HG03457 (cell line): Measurements from ENCODE around the gene CPLX1.
"Not testable (repeated sequence)": the region's sequence is repeated elsewhere in the genome, so short reads cannot be mapped to it uniquely, and the experiment has no call there.

Experiments
- ATAC-seq: cut with Tn5 transposase; IDR thresholded peaks from one replicate; pipeline ENCODE4 v1.9.1; 2021; ENCODE audit warnings: moderate number of reproducible peaks; ENCODE audit not compliant: unreplicated experiment

CPLX1 gene

DNA sequence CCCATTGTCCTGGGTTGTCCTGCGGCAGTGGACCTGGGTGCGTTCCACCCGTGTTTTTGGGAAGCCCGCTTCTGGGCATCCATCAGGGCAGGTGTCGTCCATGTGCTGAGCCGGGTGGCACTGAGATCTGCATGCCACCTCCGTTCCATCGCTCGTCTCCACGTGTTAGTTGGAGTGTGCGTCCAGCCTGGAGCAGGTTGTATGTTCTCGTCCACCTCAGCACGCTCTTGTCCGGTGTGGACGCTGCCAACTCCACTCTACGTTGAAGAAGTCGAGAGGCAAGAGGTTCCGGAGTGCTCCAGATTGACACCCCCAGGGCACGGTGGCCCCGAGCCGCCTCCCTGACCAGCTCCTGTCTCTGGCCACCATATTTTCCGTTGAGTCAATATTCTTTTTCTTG lies 86.4 kb downstream of the CPLX1 start:
- no peak for ATAC-seq

DNA sequence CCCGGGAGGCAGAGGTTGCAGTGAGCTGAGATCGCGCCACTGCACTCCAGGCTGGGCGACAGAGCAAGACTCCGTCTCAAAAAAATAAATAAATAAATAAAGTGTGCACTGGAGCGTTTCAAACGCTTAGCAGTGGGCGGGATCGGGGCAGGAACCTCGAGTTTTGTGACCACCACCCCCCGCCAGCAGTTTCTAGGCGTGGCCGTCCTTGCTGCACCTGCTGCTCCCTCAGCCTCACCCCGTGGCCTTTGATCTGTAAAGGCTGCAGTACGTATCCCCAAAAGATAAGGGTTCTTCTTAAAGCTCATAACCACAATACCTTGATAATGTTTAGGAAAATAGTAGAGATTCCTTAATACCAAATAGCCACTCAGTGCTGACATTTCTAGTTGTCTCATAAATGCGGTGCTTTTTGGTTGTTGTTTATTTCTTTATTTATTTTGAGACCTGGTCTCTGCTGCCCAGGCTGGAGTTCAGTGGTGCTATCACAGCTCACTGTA lies 87.1 kb downstream of the CPLX1 start:
- ATAC-seq: no peak

DNA sequence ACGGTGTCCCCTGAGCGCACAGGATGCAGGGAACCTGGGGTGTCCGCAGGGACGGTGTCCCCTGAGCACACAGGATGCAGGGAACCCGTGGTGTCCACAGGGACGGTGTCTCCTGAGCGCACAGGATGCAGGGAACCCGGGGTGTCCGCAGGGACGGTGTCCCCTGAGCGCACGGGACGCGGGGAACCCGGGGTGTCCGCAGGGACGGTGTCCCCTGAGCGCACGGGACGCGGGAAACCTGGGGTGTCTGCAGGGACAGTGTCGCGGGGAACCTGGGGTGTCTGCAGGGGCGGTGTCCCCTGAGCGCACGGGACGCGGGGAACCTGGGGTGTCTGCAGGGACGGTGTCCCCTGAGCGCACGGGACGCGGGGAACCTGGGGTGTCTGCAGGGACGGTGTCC lies 89.4 kb downstream of the CPLX1 start:
- not testable (repeated sequence) for ATAC-seq

DNA sequence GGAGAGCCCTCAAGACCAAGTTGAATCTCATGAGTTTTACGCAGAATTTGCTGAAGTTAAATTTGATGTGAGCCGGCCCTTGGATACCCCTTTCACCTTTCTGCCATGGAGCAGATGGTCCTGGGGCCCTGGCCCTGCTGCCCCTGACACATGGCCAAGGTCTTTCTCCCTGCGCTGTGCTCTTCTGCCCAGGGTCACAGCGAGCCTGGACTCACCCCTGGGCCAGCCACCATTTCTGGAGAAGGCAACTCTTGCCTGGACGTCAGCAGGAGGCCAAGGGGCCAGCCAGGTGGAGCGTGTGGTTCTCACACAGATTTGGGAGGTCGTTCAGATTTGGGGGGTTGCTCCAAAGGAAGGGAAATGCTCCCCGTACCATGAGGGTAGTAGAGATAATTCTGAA lies 90.3 kb downstream of the CPLX1 start:
- no peak for ATAC-seq
